IPS-15b (cell line): ENCODE results near the gene DRAM1.
"Not testable (repeated sequence)": the region's sequence is repeated elsewhere in the genome, so short reads cannot be mapped to it uniquely, and the experiment has no call there.

Experiments
- H3K27me3 ChIP-seq: one replicate; pipeline ENCODE4 v1.6.1; 2013; ENCODE audit warnings: low read length; ENCODE audit not compliant: control insufficient read depth, insufficient read depth
- H3K36me3 ChIP-seq: one replicate; pipeline ENCODE4 v1.6.1; 2013; ENCODE audit warnings: low read length; ENCODE audit not compliant: control insufficient read depth, insufficient read depth
- H3K4me1 ChIP-seq: one replicate; pipeline ENCODE4 v1.6.1; 2013; ENCODE audit warnings: mild to moderate bottlenecking, low read length; ENCODE audit not compliant: control insufficient read depth, insufficient read depth
- H3K4me3 ChIP-seq: one replicate; pipeline ENCODE4 v1.5.1; 2013; ENCODE audit warnings: low read depth, low read length
- H3K9ac ChIP-seq: one replicate; pipeline ENCODE4 v1.6.1; 2013; ENCODE audit warnings: low read depth, mild to moderate bottlenecking, low read length
- H3K9me3 ChIP-seq: one replicate; pipeline ENCODE4 v1.6.1; 2013; ENCODE audit warnings: mild to moderate bottlenecking, low read length; ENCODE audit not compliant: control insufficient read depth, insufficient read depth

The DRAM1 gene

GRCh38 chr12:101863981-101864380 lies 13.4 kb upstream of the DRAM1 start:
- Histone ChIP-seq H3K4me1 (peaks cover 5% of the 10 kb centered on the region), H3K9me3 (no peaks in the 10 kb centered on the region), H3K36me3 (no peaks in the 10 kb centered on the region), H3K9ac (no peak overlapping the region), H3K4me3 (no peak overlapping the region), H3K27me3 (no peaks in the 10 kb centered on the region)

- Histone ChIP-seq H3K9ac (no peak overlapping the region), H3K27me3 (no peaks in the 10 kb centered on the region), H3K4me3 (no peak overlapping the region), H3K4me1 (peaks cover 5% of the 10 kb centered on the region), H3K9me3 (no peaks in the 10 kb centered on the region), H3K36me3 (no peaks in the 10 kb centered on the region)
These were observed 10.6 kb upstream of the DRAM1 start for GRCh38 chr12:101866615-101867373.

- H3K27me3 ChIP-seq, H3K36me3 ChIP-seq, H3K4me1 ChIP-seq, H3K4me3 ChIP-seq, H3K9me3 ChIP-seq, H3K9ac ChIP-seq: not testable (repeated sequence)
These were observed 9.8 kb upstream of the DRAM1 start for GRCh38 chr12:101867619-101868018.

GRCh38 chr12:101870925-101871324 lies 6.5 kb upstream of the DRAM1 start:
- no peak overlapping the region for H3K9ac ChIP-seq
- no peaks in the 10 kb centered on the region for H3K27me3 ChIP-seq
- H3K4me1 ChIP-seq = peaks cover 5% of the 10 kb centered on the region

GRCh38 chr12:101875162-101875561 lies 2.2 kb upstream of the DRAM1 start:
- peaks cover 5% of the 10 kb centered on the region for H3K4me1 ChIP-seq
- no peak overlapping the region for H3K9ac ChIP-seq
- H3K36me3 ChIP-seq = no peaks in the 10 kb centered on the region
- peaks cover 16% of the 10 kb centered on the region for H3K27me3 ChIP-seq
- no peak overlapping the region for H3K4me3 ChIP-seq
- no peaks in the 10 kb centered on the region for H3K9me3 ChIP-seq

More at GRCh38 chr12:101870925-101871324, 6.5 kb upstream of the DRAM1 start:
- Histone ChIP-seq H3K9me3 (no peaks in the 10 kb centered on the region), H3K4me3 (no peak overlapping the region), H3K36me3 (no peaks in the 10 kb centered on the region)

- Histone ChIP-seq H3K4me3 (peak overlapping the region; percentile 87), H3K9ac (no peak overlapping the region), H3K36me3 (no peaks in the 10 kb centered on the region), H3K4me1 (peaks cover 5% of the 10 kb centered on the region), H3K9me3 (no peaks in the 10 kb centered on the region), H3K27me3 (peaks cover 16% of the 10 kb centered on the region)
These were observed 989 bp upstream of the DRAM1 start for GRCh38 chr12:101876322-101876860.

GRCh38 chr12:101877806-101878242 lies 444 bp downstream of the DRAM1 start:
- H3K9me3 ChIP-seq = no peaks in the 10 kb centered on the region
- H3K4me3 ChIP-seq = peak overlapping the region; percentile 87
- peak overlapping the region; percentile 47 for H3K9ac ChIP-seq
- H3K36me3 ChIP-seq = no peaks in the 10 kb centered on the region
- H3K4me1 ChIP-seq = peaks cover 5% of the 10 kb centered on the region
- peaks cover 16% of the 10 kb centered on the region for H3K27me3 ChIP-seq

- Histone ChIP-seq H3K9me3 (no peaks in the 10 kb centered on the region), H3K4me1 (peaks cover 5% of the 10 kb centered on the region), H3K27me3 (peaks cover 16% of the 10 kb centered on the region), H3K36me3 (no peaks in the 10 kb centered on the region), H3K4me3 (peak overlapping the region; percentile 87), H3K9ac (no peak overlapping the region)
These were observed 952 bp downstream of the DRAM1 start for GRCh38 chr12:101878243-101878821.

GRCh38 chr12:101880769-101881168 lies 3.4 kb downstream of the DRAM1 start:
- H3K9ac ChIP-seq = no peak overlapping the region
- no peaks in the 10 kb centered on the region for H3K9me3 ChIP-seq
- no peak overlapping the region for H3K4me3 ChIP-seq
- no peaks in the 10 kb centered on the region for H3K36me3 ChIP-seq
- peaks cover 16% of the 10 kb centered on the region for H3K27me3 ChIP-seq
- peaks cover 5% of the 10 kb centered on the region for H3K4me1 ChIP-seq

- Histone ChIP-seq H3K9ac (no peak overlapping the region), H3K27me3 (peaks cover 14% of the 10 kb centered on the region), H3K36me3 (no peaks in the 10 kb centered on the region), H3K4me1 (peaks cover 5% of the 10 kb centered on the region), H3K4me3 (no peak overlapping the region), H3K9me3 (no peaks in the 10 kb centered on the region)
These were observed 3.8 kb downstream of the DRAM1 start for GRCh38 chr12:101881228-101881627.

- Histone ChIP-seq H3K4me3 (no peak overlapping the region), H3K9ac (no peak overlapping the region), H3K9me3 (no peaks in the 10 kb centered on the region), H3K4me1 (no peaks in the 10 kb centered on the region), H3K36me3 (no peaks in the 10 kb centered on the region), H3K27me3 (peaks cover under 1% of the 10 kb centered on the region)
These were observed 6.8 kb downstream of the DRAM1 start for GRCh38 chr12:101884174-101884573.

GRCh38 chr12:101884781-101885340 lies 7.5 kb downstream of the DRAM1 start:
- not testable (repeated sequence) for H3K4me3 ChIP-seq, H3K36me3 ChIP-seq, H3K9me3 ChIP-seq, H3K4me1 ChIP-seq, H3K9ac ChIP-seq, H3K27me3 ChIP-seq
